HG03175 (cell line): ENCODE measurements around the gene C1QL1.

Experiments
- ATAC-seq: cut with Tn5 transposase; IDR thresholded peaks from one replicate; pipeline ENCODE4 v1.9.1; 2021; ENCODE audit warnings: mild to moderate bottlenecking, moderate library complexity; ENCODE audit not compliant: unreplicated experiment

The C1QL1 gene

GRCh38 chr17:44968225-44969143 is at the start of gene C1QL1:
C1QL1 (minus strand) TSS chr17:44968303; CDS start chr17:44968048, 255 bp downstream.
- peak; percentile 86 for ATAC-seq

- no peak for ATAC-seq
Measured at GRCh38 chr17:45016823-45017222, 48.7 kb upstream of the C1QL1 start.

GRCh38 chr17:45016237-45016636 is 48.1 kb upstream of the C1QL1 start:
- no peak for ATAC-seq

- ATAC-seq: no peak
Measured at GRCh38 chr17:45013021-45013997, 45.2 kb upstream of the C1QL1 start.

GRCh38 chr17:45011767-45012166 is 43.7 kb upstream of the C1QL1 start:
- ATAC-seq: no peak

- ATAC-seq: no peak
Measured at GRCh38 chr17:45009676-45010467, 41.8 kb upstream of the C1QL1 start.

- ATAC-seq: no peak
Measured at GRCh38 chr17:45008216-45008615, 40.1 kb upstream of the C1QL1 start.

- ATAC-seq: no peak
Measured at GRCh38 chr17:45006927-45007461, 38.9 kb upstream of the C1QL1 start.

GRCh38 chr17:45005700-45006099 is 37.6 kb upstream of the C1QL1 start:
- ATAC-seq: no peak

GRCh38 chr17:45004388-45004787 is 36.3 kb upstream of the C1QL1 start:
- no peak for ATAC-seq

GRCh38 chr17:45003877-45004276 is 35.8 kb upstream of the C1QL1 start:
- ATAC-seq: no peak

GRCh38 chr17:45001310-45001709 is 33.2 kb upstream of the C1QL1 start:
- ATAC-seq: no peak

- no peak for ATAC-seq
Measured at GRCh38 chr17:44999433-44999832, 31.3 kb upstream of the C1QL1 start.

GRCh38 chr17:44998646-44999045 is 30.5 kb upstream of the C1QL1 start:
- no peak for ATAC-seq

- ATAC-seq: no peak
Measured at GRCh38 chr17:44997733-44998520, 29.8 kb upstream of the C1QL1 start.

GRCh38 chr17:44996304-44996703 is 28.2 kb upstream of the C1QL1 start:
- ATAC-seq: no peak

GRCh38 chr17:44995436-44996001 is 27.4 kb upstream of the C1QL1 start:
- no peak for ATAC-seq

- no peak for ATAC-seq
Measured at GRCh38 chr17:44992242-44992939, 24.3 kb upstream of the C1QL1 start.

GRCh38 chr17:44990994-44991393 is 22.9 kb upstream of the C1QL1 start:
- ATAC-seq: no peak
